HCT116 (cell line): Measurements from ENCODE around the gene TSR1. TPM values are rescaled to one million over a fixed set of nuclear protein-coding genes. Genes with fewer than 3 reads are reported as not detected.

Experiments used
- ATAC-seq: fragments of 200-7000 bp; cut with Tn5 transposase; 2 replicates; pipeline ENCODE4 v1.9.1; 2020; ENCODE audit warnings: mild to moderate bottlenecking, moderate library complexity
- BruUV-seq: library from RNA; stranded (reverse); fragments of 400-500 nt; replicated peaks from 2 replicates; lab custom pipeline; 2021; lab: Mats Ljungman, UMichigan
- CTCF ChIA-PET: fragments of 300-600 bp; sonication (Branson Sonifier 250); formaldehyde crosslinking; loops from one replicate; lab custom pipeline; 2021; ENCODE audit warnings: antibody characterized with exemption; lab: Charles Lee
- POLR2A ChIA-PET: fragments of 300-600, 350-600 bp; sonication (Branson Sonifier 250); formaldehyde crosslinking; loops from one replicate; lab custom pipeline; 2021; ENCODE audit warnings: antibody characterized with exemption; lab: Charles Lee
- RAD21 ChIA-PET, 2 experiments: fragments of 300-600 bp; sonication (Branson Sonifier 250); formaldehyde crosslinking; loops; one replicate each; lab custom pipeline; 2023; ENCODE audit warnings: low total read pairs in 2 of 2; ENCODE audit not compliant: uncharacterized antibody in 2 of 2, unreplicated experiment in 2 of 2, low non-redundant PET in 1 of 2; lab: Charles Lee
- DNase-seq: peaks from one replicate; pipeline ENCODE4 v3.0.0-alpha.2; 2010; ENCODE audit warnings: low read depth, low spot score
- H2AFZ ChIP-seq: fragments of 200-600 bp; shearing (Covaris generic), sonication (generic); 2 replicates; pipeline ENCODE4 v1.6.1; 2017; ENCODE audit warnings: low read depth, mixed run types, mixed read lengths, antibody characterized with exemption, low read length; ENCODE audit not compliant: poor library complexity, severe bottlenecking
- H3K27ac ChIP-seq: 2 replicates; pipeline ENCODE4 v1.5.1; 2012; ENCODE audit warnings: low read depth, low read length
- H3K27me3 ChIP-seq: fragments of 200-600 bp; sonication (generic); 2 replicates; pipeline ENCODE4 v1.6.1; 2016; ENCODE audit warnings: mixed run types, low read length, mixed read lengths; ENCODE audit not compliant: insufficient read depth
- H3K36me3 ChIP-seq, 2 experiments: fragments of 200-500 bp in 1 of 2; fragments of 200-600 bp in 1 of 2; sonication (Bioruptor generic) in 1 of 2; sonication (generic) in 1 of 2; 2 replicates each; pipeline versions ENCODE4 v1.5.1 to v1.6.1; 2014 to 2016; ENCODE audit warnings: low read length in 2 of 2, inconsistent platforms in 1 of 2, mixed read lengths in 1 of 2, mixed run types in 1 of 2; ENCODE audit not compliant: insufficient read depth in 2 of 2, control insufficient read depth in 1 of 2
- H3K4me1 ChIP-seq, 2 experiments: fragments of 200-600 bp in 1 of 2; sonication (generic) in 1 of 2; 2 replicates each; pipeline versions ENCODE4 v1.5.1 to v1.6.1; 2012 to 2017; ENCODE audit warnings: low read length in 2 of 2, inconsistent platforms in 1 of 2, mild to moderate bottlenecking in 1 of 2, mixed read lengths in 1 of 2, mixed run types in 1 of 2, moderate library complexity in 1 of 2; ENCODE audit not compliant: insufficient read depth in 2 of 2, control insufficient read depth in 1 of 2
- H3K4me2 ChIP-seq: fragments of 200-600 bp; sonication (generic); 2 replicates; pipeline ENCODE4 v1.6.1; 2017; ENCODE audit warnings: mixed run types, low read length, mixed read lengths
- H3K4me3 ChIP-seq, 2 experiments: fragments of 200-600 bp in 1 of 2; sonication (generic) in 1 of 2; replicated peaks in 1 of 2; 2 replicates each; pipeline ENCODE4 v1.5.1; 2011 to 2016; ENCODE audit warnings: low read length in 2 of 2, control low read depth in 1 of 2, low read depth in 1 of 2, mild to moderate bottlenecking in 1 of 2, mixed read lengths in 1 of 2, mixed run types in 1 of 2
- H3K79me2 ChIP-seq: fragments of 200-600 bp; sonication (generic); 2 replicates; pipeline ENCODE4 v1.6.1; 2017; ENCODE audit warnings: mild to moderate bottlenecking, mixed run types, low read length, moderate library complexity, mixed read lengths; ENCODE audit not compliant: insufficient read depth
- H3K9ac ChIP-seq: fragments of 200-600 bp; sonication (generic); 2 replicates; pipeline ENCODE4 v1.6.1; 2016; ENCODE audit warnings: low read length, mixed read lengths
- H3K9me2 ChIP-seq: fragments of 200-600 bp; sonication (generic), shearing (Covaris generic); 2 replicates; pipeline ENCODE4 v1.6.1; 2017; ENCODE audit warnings: mixed run types, mild to moderate bottlenecking, moderate library complexity; ENCODE audit not compliant: insufficient read depth
- H3K9me3 ChIP-seq, 2 experiments: fragments of 200-500 bp in 1 of 2; fragments of 200-600 bp in 1 of 2; sonication (Bioruptor generic) in 1 of 2; sonication (generic) in 1 of 2; 2 replicates each; pipeline ENCODE4 v1.6.1; 2014 to 2017; ENCODE audit warnings: low read length in 2 of 2, mixed read lengths in 2 of 2, inconsistent platforms in 1 of 2, low read depth in 1 of 2, mild to moderate bottlenecking in 1 of 2, mixed run types in 1 of 2, moderate library complexity in 1 of 2; ENCODE audit not compliant: control insufficient read depth in 1 of 2, insufficient read depth in 1 of 2
- H4K20me1 ChIP-seq: fragments of 200-600 bp; sonication (generic), shearing (Covaris generic); 2 replicates; pipeline ENCODE4 v1.6.1; 2017; ENCODE audit warnings: mixed run types, mild to moderate bottlenecking, moderate library complexity; ENCODE audit not compliant: insufficient read depth
- CBX3 ChIP-seq: IDR thresholded peaks from 2 replicates; pipeline ENCODE4 v1.6.1; 2012; ENCODE audit warnings: low read depth
- CEBPB ChIP-seq: IDR thresholded peaks from 2 replicates; pipeline ENCODE4 v1.6.1; 2012; ENCODE audit warnings: low read depth
- EGR1 ChIP-seq: IDR thresholded peaks from 2 replicates; pipeline ENCODE4 v1.6.1; 2012; ENCODE audit warnings: low read depth
- EZH2 ChIP-seq: fragments of 200-600 bp; sonication (generic); IDR thresholded peaks from 2 replicates; pipeline ENCODE4 v1.6.1; 2017; ENCODE audit warnings: antibody characterized with exemption, mixed run types
- EZH2phosphoT487 ChIP-seq: fragments of 200-600 bp; IDR thresholded peaks from 2 replicates; pipeline ENCODE4 v1.6.1; 2018; ENCODE audit warnings: antibody characterized with exemption, borderline replicate concordance
- FOSL1 ChIP-seq: IDR thresholded peaks from 2 replicates; pipeline ENCODE4 v1.6.1; 2012; ENCODE audit warnings: low read depth
- JUND ChIP-seq: IDR thresholded peaks from 2 replicates; pipeline ENCODE4 v1.6.1; 2012
- POLR2A ChIP-seq: IDR thresholded peaks from 2 replicates; pipeline ENCODE4 v1.7.0; 2011; ENCODE audit warnings: borderline replicate concordance; ENCODE audit not compliant: insufficient read depth, insufficient read length; ENCODE audit errors: extremely low read depth
- POLR2AphosphoS5 ChIP-seq: IDR thresholded peaks from 2 replicates; pipeline ENCODE4 v1.6.1; 2011; ENCODE audit warnings: mild to moderate bottlenecking, low read depth, low read length, moderate library complexity
- RAD21 ChIP-seq: IDR thresholded peaks from 2 replicates; pipeline ENCODE4 v1.6.1; 2012; ENCODE audit warnings: low read depth, mild to moderate bottlenecking
- SRF ChIP-seq: IDR thresholded peaks from 2 replicates; pipeline ENCODE4 v1.6.1; 2012; ENCODE audit warnings: low read depth
- YY1 ChIP-seq: IDR thresholded peaks from 2 replicates; pipeline ENCODE4 v1.6.1; 2011; ENCODE audit warnings: low read length, low read depth, moderate library complexity, mild to moderate bottlenecking; ENCODE audit not compliant: insufficient replicate concordance; ENCODE audit errors: extremely low read depth
- ZFX ChIP-seq: fragments of 450-650 bp; IDR thresholded peaks from 2 replicates; pipeline ENCODE4 v1.6.1; 2017
- ZNF274 ChIP-seq: fragments of 200-500 bp; sonication (Bioruptor generic); IDR thresholded peaks from 2 replicates; pipeline ENCODE4 v1.6.1; 2014; ENCODE audit warnings: mild to moderate bottlenecking, low read depth, low read length, inconsistent platforms
- intact Hi-C: fragments of 100-400 bp; cut with micrococcal nuclease; formaldehyde crosslinking; loops from 2 replicates; pipeline ENCODE4 v1.10.0; 2022
- total RNA-seq: library from RNA; stranded (reverse); gene quantifications from one replicate; pipeline ENCODE4 v1.2.1, GENCODE V29; 2021; ENCODE audit not compliant: unreplicated experiment
- TF ChIP-seq, protein P1 (sequence below): IDR thresholded peaks from 2 replicates; pipeline ENCODE4 v1.6.1; 2011; ENCODE audit warnings: mild to moderate bottlenecking, low read length, moderate library complexity; ENCODE audit not compliant: insufficient replicate concordance; ENCODE audit errors: extremely low read depth

Gene TSR1
- total RNA-seq, 1 experiment from 2014 or later = 77.2 TPM

DNA sequence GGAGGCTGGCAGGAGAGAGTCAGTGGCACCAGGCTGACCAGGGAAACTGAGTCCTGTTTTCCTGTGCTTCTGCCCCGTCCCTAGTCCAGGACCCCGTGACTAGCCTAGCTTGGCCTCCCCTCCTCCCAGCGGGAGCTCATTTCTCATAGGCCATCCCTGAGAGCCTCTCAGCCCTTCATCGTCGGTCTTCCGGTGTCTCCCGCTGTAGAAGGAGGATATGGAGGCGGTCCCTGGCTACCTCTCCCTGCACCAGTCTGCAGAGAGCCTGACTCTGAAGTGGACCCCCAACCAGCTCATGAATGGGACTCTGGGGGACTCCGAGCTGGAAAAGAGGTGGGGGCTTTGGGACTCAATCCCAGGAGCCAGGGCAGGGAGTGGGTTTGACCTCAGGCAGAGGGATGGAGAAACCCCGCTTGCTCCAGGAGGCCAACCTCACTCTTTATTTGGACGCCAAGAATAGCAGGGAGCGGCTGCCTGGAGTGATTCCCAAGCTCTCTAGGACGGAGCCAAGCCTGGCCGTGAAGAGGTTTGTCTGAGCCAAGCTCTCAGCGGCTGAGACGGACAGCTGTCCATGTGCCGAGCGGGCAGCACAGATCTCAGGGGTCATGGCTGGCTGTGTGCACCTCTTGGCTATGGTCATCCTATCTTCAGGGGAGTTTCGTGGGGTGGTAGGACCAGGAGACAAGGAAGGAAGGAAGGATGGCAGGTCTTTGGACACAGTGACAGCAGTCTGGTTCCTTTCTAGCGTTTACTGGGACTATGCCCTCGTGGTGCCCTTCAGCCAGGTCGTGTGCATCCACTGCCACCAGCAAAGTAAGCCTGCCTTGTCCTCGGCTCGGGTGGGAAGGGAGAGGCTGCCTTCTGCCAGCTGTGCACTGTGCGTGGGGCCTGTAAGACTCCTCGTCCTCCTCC, 27.9 kb upstream of the TSR1 start:
- no peaks in the 10 kb centered on the region for H3K27me3 ChIP-seq
- H4K20me1 ChIP-seq = no peaks in the 10 kb centered on the region
- CTCF ChIA-PET = no interaction called here
- no peak overlapping the region for H3K4me2 ChIP-seq
- no TSS peak for BruUV-seq
- H3K27ac ChIP-seq = no peak overlapping the region
- POLR2A ChIA-PET = no interaction called here
- DNase-seq (no peak), ATAC-seq (no peak)
- no peaks in the 10 kb centered on the region for H3K79me2 ChIP-seq
- RAD21 ChIA-PET = no interaction called here
- H2AFZ ChIP-seq = no peak overlapping the region
- no peak overlapping the region for H3K9ac ChIP-seq
- peaks cover 4 to 7% of the 10 kb centered on the region in 2 experiments; a peak in 2 of 4 replicates for H3K36me3 ChIP-seq
- no peaks in the 10 kb centered on the region for H3K9me3 ChIP-seq
- H3K4me1 ChIP-seq = peaks cover 16 to 23% of the 10 kb centered on the region in 2 experiments
- no peaks in the 10 kb centered on the region for H3K9me2 ChIP-seq
- intact Hi-C loops = no loop called here
- TF ChIP-seq SRF (no peak), YY1 (no peak), CEBPB (no peak), ZNF274 (no peak), POLR2AphosphoS5 (no peak), RAD21 (no peak), EZH2 (no peak), EGR1 (no peak), JUND (no peak), CBX3 (no peak), EZH2phosphoT487 (no peak), POLR2A (no peak), FOSL1 (no peak), ZFX (no peak)
- TF ChIP-seq, protein P1, sequence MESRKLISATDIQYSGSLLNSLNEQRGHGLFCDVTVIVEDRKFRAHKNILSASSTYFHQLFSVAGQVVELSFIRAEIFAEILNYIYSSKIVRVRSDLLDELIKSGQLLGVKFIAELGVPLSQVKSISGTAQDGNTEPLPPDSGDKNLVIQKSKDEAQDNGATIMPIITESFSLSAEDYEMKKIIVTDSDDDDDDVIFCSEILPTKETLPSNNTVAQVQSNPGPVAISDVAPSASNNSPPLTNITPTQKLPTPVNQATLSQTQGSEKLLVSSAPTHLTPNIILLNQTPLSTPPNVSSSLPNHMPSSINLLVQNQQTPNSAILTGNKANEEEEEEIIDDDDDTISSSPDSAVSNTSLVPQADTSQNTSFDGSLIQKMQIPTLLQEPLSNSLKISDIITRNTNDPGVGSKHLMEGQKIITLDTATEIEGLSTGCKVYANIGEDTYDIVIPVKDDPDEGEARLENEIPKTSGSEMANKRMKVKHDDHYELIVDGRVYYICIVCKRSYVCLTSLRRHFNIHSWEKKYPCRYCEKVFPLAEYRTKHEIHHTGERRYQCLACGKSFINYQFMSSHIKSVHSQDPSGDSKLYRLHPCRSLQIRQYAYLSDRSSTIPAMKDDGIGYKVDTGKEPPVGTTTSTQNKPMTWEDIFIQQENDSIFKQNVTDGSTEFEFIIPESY = no peak
- H3K4me3 ChIP-seq = no peak overlapping the region
